ENCODE data around the gene RPL26. TPM values are rescaled to one million over a fixed set of nuclear protein-coding genes. Genes with fewer than 3 reads are reported as not detected.

The RPL26 gene
- total RNA-seq, 1 donor, result 6,688 TPM

DNA sequence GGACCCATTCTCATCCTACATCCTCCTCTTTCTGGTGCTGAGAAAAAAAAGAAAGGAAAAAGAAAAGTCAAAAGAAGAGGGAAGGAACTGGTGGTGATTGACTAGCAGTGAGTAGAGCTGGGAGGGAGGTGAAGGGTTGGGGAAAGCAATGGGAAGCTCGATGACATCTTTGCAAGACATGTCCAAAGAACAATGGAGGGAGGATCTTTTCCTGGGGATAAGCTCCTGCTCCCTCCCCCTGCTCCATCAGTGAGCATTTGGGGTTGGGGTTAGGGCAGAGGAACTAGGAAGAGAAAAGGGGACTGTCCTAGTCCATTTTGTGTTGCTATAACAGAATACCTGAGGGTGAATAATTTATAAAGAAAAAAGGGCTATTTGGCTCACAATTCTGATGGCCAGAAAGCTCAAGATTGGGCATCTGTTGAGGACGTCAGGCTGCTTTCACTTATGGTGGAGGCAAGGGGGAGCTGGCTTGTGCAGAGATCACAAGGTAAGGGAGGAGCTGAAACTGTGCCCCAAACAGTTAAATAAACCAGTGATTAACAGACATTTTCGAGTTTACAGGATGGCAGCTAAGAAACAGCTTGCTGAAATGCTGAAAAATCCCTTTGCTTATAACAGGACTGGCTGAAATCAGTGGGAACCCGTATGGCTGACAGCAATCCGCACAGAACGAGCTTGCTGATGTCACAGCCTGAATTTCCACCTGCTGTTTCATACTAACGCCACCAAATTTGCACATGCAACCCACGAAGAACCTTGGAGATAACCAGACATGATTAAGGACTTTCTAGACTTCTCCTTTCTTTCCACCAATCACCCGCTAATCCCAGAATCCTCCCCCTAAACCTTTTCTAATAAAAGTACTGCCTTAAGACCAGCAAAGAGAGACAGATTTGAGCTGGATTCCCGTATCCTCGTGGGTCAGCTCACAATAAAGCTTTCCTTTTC, 44.9 kb downstream of the RPL26 start:
- Histone ChIP-seq H3K27me3 (ENCODE audit: insufficient read depth, low read length) (no peaks in the 10 kb centered on the region), H3K4me3 (ENCODE audit: low read length) (no peak overlapping the region), H3K9me3 (ENCODE audit: low read depth, low read length) (no peaks in the 10 kb centered on the region), H3K4me1 (ENCODE audit: insufficient read depth, low read length) (peaks cover 18% of the 10 kb centered on the region)

DNA sequence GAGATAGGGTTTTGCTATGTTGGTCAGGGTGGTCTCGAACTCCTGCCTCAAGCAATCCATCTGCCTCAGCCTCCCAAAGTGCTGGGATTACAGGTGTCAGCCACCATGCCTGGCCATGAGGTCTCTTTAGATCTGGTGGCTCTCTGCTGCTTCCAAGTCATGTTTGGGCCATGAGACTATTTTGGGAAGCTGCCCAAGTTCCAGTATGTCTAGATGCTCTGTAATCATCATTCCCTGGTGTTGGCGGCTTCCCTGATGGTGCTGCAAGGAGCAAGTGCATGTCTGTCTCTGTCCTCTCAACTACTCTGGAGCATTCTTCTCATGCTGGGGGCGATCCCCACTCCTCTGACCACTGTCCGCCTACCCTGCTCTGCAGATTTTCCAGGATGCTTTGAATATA, 49.7 kb downstream of the RPL26 start:
- H3K27me3 ChIP-seq (ENCODE audit: insufficient read depth, low read length), result peaks cover under 1% of the 10 kb centered on the region
- no peak overlapping the region for H3K4me3 ChIP-seq (ENCODE audit: low read length)
- H3K9me3 ChIP-seq (ENCODE audit: low read depth, low read length), result no peaks in the 10 kb centered on the region
- peaks cover 12% of the 10 kb centered on the region for H3K4me1 ChIP-seq (ENCODE audit: insufficient read depth, low read length)

DNA sequence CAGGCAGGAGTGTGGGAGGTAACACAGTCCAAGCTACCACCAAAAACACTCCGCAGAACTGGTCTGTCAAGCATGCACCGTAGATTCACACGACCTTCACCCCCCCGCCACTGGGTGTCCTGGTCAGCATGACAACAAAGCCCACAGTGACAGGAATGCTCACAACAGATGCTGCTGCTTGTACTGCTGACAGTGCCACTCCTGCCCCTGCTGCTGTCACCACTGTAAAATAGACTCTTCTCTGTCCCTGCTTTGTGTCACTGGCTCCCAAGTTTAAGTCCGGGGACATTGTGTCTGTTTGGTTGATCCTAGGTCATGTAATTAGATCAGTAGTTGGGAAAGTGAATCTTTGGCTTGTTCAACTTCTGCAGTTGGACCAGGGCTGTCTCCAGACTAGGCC, 50.3 kb downstream of the RPL26 start:
- Histone ChIP-seq H3K4me1 (ENCODE audit: insufficient read depth, low read length) (peaks cover 6% of the 10 kb centered on the region), H3K9me3 (ENCODE audit: low read depth, low read length) (no peaks in the 10 kb centered on the region), H3K27me3 (ENCODE audit: insufficient read depth, low read length) (peaks cover 6% of the 10 kb centered on the region), H3K4me3 (ENCODE audit: low read length) (no peak overlapping the region)

DNA sequence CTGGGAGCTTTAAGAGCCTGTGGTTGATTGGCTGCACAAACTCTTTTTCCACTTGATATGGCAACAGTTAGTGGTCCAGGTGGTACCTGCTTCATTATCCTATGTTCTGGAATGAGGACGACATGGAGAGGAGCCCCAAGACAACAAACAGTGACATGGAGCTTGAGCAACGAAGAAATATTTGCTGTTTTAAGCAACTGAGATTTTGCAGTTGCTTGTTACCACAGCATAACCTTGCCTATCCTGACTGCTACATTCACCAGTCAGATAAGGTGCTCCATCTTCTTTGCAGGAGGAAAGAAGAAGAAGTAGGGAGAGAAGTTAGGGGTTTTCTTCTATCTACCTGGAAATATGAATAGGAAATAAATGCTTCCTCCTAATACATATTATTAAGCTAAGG, 50.9 kb downstream of the RPL26 start:
- no peaks in the 10 kb centered on the region for H3K9me3 ChIP-seq (ENCODE audit: low read depth, low read length)
- peaks cover 4% of the 10 kb centered on the region for H3K4me1 ChIP-seq (ENCODE audit: insufficient read depth, low read length)
- peaks cover 12% of the 10 kb centered on the region for H3K27me3 ChIP-seq (ENCODE audit: insufficient read depth, low read length)
- H3K4me3 ChIP-seq (ENCODE audit: low read length), result no peak overlapping the region

Other genes with a start within 250 kb of the RPL26 start
- gene PER1, start 230.8 kb downstream of the RPL26 start, total RNA-seq, result 250 TPM
- 40.3 TPM for gene VAMP2, start 220.2 kb downstream of the RPL26 start, total RNA-seq
- gene TMEM107, start 206.8 kb downstream of the RPL26 start, total RNA-seq, result 221 TPM
- 9.2 TPM for gene BORCS6, start 193.0 kb downstream of the RPL26 start, total RNA-seq
- gene AURKB, start 172.6 kb downstream of the RPL26 start, total RNA-seq, result 1.5 TPM
- gene CTC1, start 135.1 kb downstream of the RPL26 start, total RNA-seq, result 61.2 TPM
- gene PFAS, start 133.9 kb downstream of the RPL26 start, total RNA-seq, result 6.0 TPM
- gene RANGRF, start 94.5 kb downstream of the RPL26 start, total RNA-seq, result 5.1 TPM
- 0.42 TPM for gene SLC25A35, start 87.8 kb downstream of the RPL26 start, total RNA-seq
- gene ARHGEF15, start 73.0 kb downstream of the RPL26 start, total RNA-seq, result not detected
- not detected for gene ODF4, start 43.4 kb downstream of the RPL26 start, total RNA-seq
- gene RNF222, start 14.6 kb upstream of the RPL26 start, total RNA-seq, result 0.73 TPM
- gene NDEL1, start 52.7 kb upstream of the RPL26 start, total RNA-seq, result 156 TPM
- 0.52 TPM for gene MYH10, start 247.5 kb upstream of the RPL26 start, total RNA-seq

All from mononuclear cell (primary cell).